Testis (tissue), 3 donors: ENCODE measurements around the gene C11orf68. TPM values are rescaled to one million over a fixed set of nuclear protein-coding genes. Genes with fewer than 3 reads are reported as not detected.
"Not testable (repeated sequence)": the region's sequence is repeated elsewhere in the genome, so short reads cannot be mapped to it uniquely, and the experiment has no call there.

Source experiments
- DNase-seq: peaks from one replicate; pipeline ENCODE4 v3.0.0-alpha.2; 2019
- H3K27ac ChIP-seq, 2 donors: fragments of 200-600 bp; sonication (generic); one replicate each; pipeline ENCODE4 v1.5.1; 2019
- H3K27me3 ChIP-seq: fragments of 200-600 bp; sonication (generic); one replicate; pipeline ENCODE4 v1.5.1; 2019
- H3K36me3 ChIP-seq: fragments of 200-600 bp; sonication (generic); one replicate; pipeline ENCODE4 v1.5.1; 2017; ENCODE audit warnings: low read depth; ENCODE audit errors: missing control alignments
- H3K4me1 ChIP-seq: fragments of 200-600 bp; sonication (generic); one replicate; pipeline ENCODE4 v1.5.1; 2019
- H3K4me3 ChIP-seq, 2 donors: fragments of 200-600 bp; sonication (generic); one replicate each; pipeline ENCODE4 v1.5.1; 2017 to 2019
- H3K9me3 ChIP-seq: fragments of 200-600 bp; sonication (generic); one replicate; pipeline ENCODE4 v1.5.1; 2017
- CTCF ChIP-seq, 3 experiments: fragments of 450-650 bp in 2 of 3; fragments of 200-600 bp in 1 of 3; sonication (generic) in 1 of 3; IDR thresholded peaks; one replicate each; pipeline ENCODE4 v1.5.1; 2016 to 2019; ENCODE audit warnings: antibody characterized with exemption in 3 of 3, mild to moderate bottlenecking in 2 of 3, moderate library complexity in 1 of 3
- POLR2A ChIP-seq: fragments of 450-650 bp; IDR thresholded peaks from one replicate; pipeline ENCODE4 v1.6.1; 2017; ENCODE audit warnings: antibody characterized with exemption, mild to moderate bottlenecking, moderate library complexity
- WGBS, 2 donors: methylation state at CpG; one replicate each; pipeline ENCODE4 v1.1.5; 2018; 5-methylcytosine and 5-hydroxymethylcytosine counted together
- intact Hi-C: fragments of 100-400 bp; cut with DNase I; formaldehyde crosslinking; loops from one replicate; pipeline ENCODE4 v1.15.1; 2023; ENCODE audit warnings: low total_unique reads
- polyA plus RNA-seq: library from polyadenylated mRNA; stranded (reverse); fragments of 350-450 nt; fragmentation: Illumina TruSeq; extraction: RNeasy Lipid Tissue Mini Kit (QIAGEN cat#74804); gene quantifications from one replicate; pipeline ENCODE4 v1.2.3, GENCODE V29; 2014; ENCODE audit warnings: low read depth, low replicate concordance; ENCODE audit not compliant: insufficient read depth
- total RNA-seq, 2 donors: library from RNA; depleted of rRNA; stranded (reverse); fragments of >200 nt; gene quantifications; one replicate each; pipeline ENCODE4 v1.2.3, GENCODE V29; 2016

C11orf68 gene
- total and polyA plus RNA-seq, 3 donors from 2014 or later: 54.4 to 89.2 (median 54.8) TPM

DNA sequence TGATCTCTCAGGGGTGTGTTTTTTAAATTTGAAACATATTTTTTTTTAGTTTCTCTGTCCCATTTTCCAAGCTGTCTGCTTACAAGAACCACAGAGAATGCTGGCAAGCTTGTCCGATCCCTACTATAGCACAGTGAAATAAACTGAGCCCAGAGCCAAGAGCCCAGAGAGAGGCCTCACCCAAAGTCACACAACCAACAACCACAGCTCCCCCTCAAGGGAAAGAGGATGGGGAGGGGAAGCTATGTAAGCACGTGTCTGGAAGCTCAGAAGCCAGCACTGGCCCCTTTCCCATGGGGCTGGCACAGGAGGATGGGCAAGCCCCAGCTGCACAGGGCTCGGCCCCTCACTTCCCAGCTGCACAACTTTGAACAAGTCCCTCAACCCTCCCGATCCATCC is 39.4 kb upstream of the C11orf68 start:
- no peak for TF ChIP-seq CTCF (IDR thresholded peaks at IDR 0.05)
- TF ChIP-seq POLR2A: no peak
- H3K9me3 ChIP-seq: no peaks in the 10 kb centered on the region
- no peak overlapping the region for H3K27ac ChIP-seq
- no peak overlapping the region for H3K4me3 ChIP-seq
- peaks cover 12% of the 10 kb centered on the region for H3K4me1 ChIP-seq
- intact Hi-C loops: no loop called here
- DNase-seq: no peak
- no peaks in the 10 kb centered on the region for H3K36me3 ChIP-seq
- 60 to 66% methylated on average over 4 of the region's 4 CpGs for WGBS, 2 donors
- H3K27me3 ChIP-seq: no peaks in the 10 kb centered on the region

DNA sequence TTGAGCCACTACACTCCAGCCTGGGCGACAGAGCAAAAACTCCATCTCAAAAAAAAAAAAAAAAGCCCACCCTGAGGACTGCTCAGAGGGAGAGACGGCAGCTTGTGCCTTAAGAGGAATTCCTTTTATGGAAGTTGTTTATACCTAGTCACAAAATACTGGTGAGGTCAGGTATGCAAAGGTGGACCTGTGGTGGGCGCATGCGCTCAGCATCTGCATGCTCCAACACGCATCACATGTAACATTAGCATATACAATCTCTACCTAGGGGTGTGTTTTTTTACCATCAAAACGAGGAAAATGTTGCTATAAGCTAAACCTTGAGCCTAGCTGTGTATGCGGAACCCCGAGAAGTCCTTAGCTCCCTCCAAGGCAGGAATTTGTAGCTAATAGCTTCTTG is 35.9 kb upstream of the C11orf68 start:
- H3K27ac ChIP-seq: no peak overlapping the region
- H3K9me3 ChIP-seq: no peaks in the 10 kb centered on the region
- no peak for DNase-seq
- 83 to 85% methylated on average over 8 of the region's 8 CpGs for WGBS, 2 donors
- H3K27me3 ChIP-seq: no peaks in the 10 kb centered on the region
- no peaks in the 10 kb centered on the region for H3K4me1 ChIP-seq
- TF ChIP-seq POLR2A (no peak), CTCF (IDR thresholded peaks at IDR 0.05) (no peak)
- H3K36me3 ChIP-seq: no peaks in the 10 kb centered on the region
- H3K4me3 ChIP-seq: no peak overlapping the region
- intact Hi-C loops: no loop called here

GRCh38 chr11:65953471-65953870 is 34.6 kb upstream of the C11orf68 start:
- no peaks in the 10 kb centered on the region for H3K27me3 ChIP-seq
- H3K4me1 ChIP-seq: no peaks in the 10 kb centered on the region
- H3K36me3 ChIP-seq: no peaks in the 10 kb centered on the region
- no peak for TF ChIP-seq CTCF (IDR thresholded peaks at IDR 0.05)
- no peak for TF ChIP-seq POLR2A
- no peak overlapping the region for H3K4me3 ChIP-seq
- intact Hi-C loops: no loop called here
- H3K9me3 ChIP-seq: no peaks in the 10 kb centered on the region
- DNase-seq: no peak
- H3K27ac ChIP-seq: no peak overlapping the region
- 89 to 91% methylated on average over 19 to 20 of the region's 20 CpGs for WGBS, 2 donors

GRCh38 chr11:65952052-65952521 is 33.2 kb upstream of the C11orf68 start:
- Histone ChIP-seq H3K4me1 (no peaks in the 10 kb centered on the region), H3K27me3 (no peaks in the 10 kb centered on the region), H3K9me3 (no peaks in the 10 kb centered on the region), H3K36me3 (no peaks in the 10 kb centered on the region), H3K27ac (no peak overlapping the region), H3K4me3 (no peak overlapping the region)
- TF ChIP-seq CTCF (IDR thresholded peaks at IDR 0.05) (no peak), POLR2A (no peak)
- no peak for DNase-seq
- WGBS, 2 donors: 76 to 79% methylated on average over 6 of the region's 6 CpGs
- intact Hi-C loops: no loop called here

- intact Hi-C loops, H3K36me3 ChIP-seq, H3K27ac ChIP-seq, H3K4me3 ChIP-seq, H3K4me1 ChIP-seq, H3K27me3 ChIP-seq, H3K9me3 ChIP-seq, DNase-seq: not testable (repeated sequence)
- WGBS, 2 donors: 71 to 83% methylated on average over 3 of the region's 3 CpGs
Observed at GRCh38 chr11:65951641-65952040, 32.8 kb upstream of the C11orf68 start.

DNA sequence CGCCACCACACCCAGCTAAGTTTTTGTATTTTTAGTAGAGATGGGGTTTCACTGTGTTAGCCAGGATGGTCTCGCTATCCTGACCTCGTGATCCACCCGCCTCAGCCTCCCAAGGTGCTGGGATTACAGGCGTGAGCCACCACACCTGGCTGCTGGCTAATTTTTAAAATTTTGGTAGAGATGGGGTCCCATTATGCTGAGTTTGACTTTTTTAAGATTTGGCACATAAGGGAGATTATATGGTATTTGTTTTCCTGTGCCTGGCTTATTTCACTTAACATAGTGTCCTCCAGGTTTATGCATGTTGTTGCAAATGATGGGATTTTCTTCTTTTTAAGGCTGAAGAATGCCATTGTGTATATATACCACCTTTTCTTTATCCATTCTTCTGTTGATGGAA is 31.8 kb upstream of the C11orf68 start:
- DNase-seq, intact Hi-C loops, H3K27ac ChIP-seq, H3K27me3 ChIP-seq, H3K4me1 ChIP-seq, H3K9me3 ChIP-seq, H3K4me3 ChIP-seq, H3K36me3 ChIP-seq: not testable (repeated sequence)
- 92 to 99% methylated on average over 5 of the region's 5 CpGs for WGBS, 2 donors
